HCT116 (cell line): ENCODE data around the gene SORCS2. TPM values are rescaled to one million over a fixed set of nuclear protein-coding genes. Genes with fewer than 3 reads are reported as not detected.

Source experiments
- ATAC-seq: fragments of 200-7000 bp; cut with Tn5 transposase; 2 replicates; pipeline ENCODE4 v1.9.1; 2020; ENCODE audit warnings: mild to moderate bottlenecking, moderate library complexity
- BruUV-seq: library from RNA; stranded (reverse); fragments of 400-500 nt; replicated peaks from 2 replicates; lab custom pipeline; 2021; lab: Mats Ljungman, UMichigan
- CTCF ChIA-PET: fragments of 300-600 bp; sonication (Branson Sonifier 250); formaldehyde crosslinking; loops from one replicate; lab custom pipeline; 2021; ENCODE audit warnings: antibody characterized with exemption; lab: Charles Lee
- POLR2A ChIA-PET: fragments of 300-600, 350-600 bp; sonication (Branson Sonifier 250); formaldehyde crosslinking; loops from one replicate; lab custom pipeline; 2021; ENCODE audit warnings: antibody characterized with exemption; lab: Charles Lee
- RAD21 ChIA-PET, 2 experiments: fragments of 300-600 bp; sonication (Branson Sonifier 250); formaldehyde crosslinking; loops; one replicate each; lab custom pipeline; 2023; ENCODE audit warnings: low total read pairs in 2 of 2; ENCODE audit not compliant: uncharacterized antibody in 2 of 2, unreplicated experiment in 2 of 2, low non-redundant PET in 1 of 2; lab: Charles Lee
- DNase-seq: peaks from one replicate; pipeline ENCODE4 v3.0.0-alpha.2; 2010; ENCODE audit warnings: low read depth, low spot score
- H2AFZ ChIP-seq: fragments of 200-600 bp; shearing (Covaris generic), sonication (generic); 2 replicates; pipeline ENCODE4 v1.6.1; 2017; ENCODE audit warnings: low read depth, mixed run types, mixed read lengths, antibody characterized with exemption, low read length; ENCODE audit not compliant: poor library complexity, severe bottlenecking
- H3K27ac ChIP-seq: 2 replicates; pipeline ENCODE4 v1.5.1; 2012; ENCODE audit warnings: low read depth, low read length
- H3K27me3 ChIP-seq: fragments of 200-600 bp; sonication (generic); 2 replicates; pipeline ENCODE4 v1.6.1; 2016; ENCODE audit warnings: mixed run types, low read length, mixed read lengths; ENCODE audit not compliant: insufficient read depth
- H3K36me3 ChIP-seq, 2 experiments: fragments of 200-500 bp in 1 of 2; fragments of 200-600 bp in 1 of 2; sonication (Bioruptor generic) in 1 of 2; sonication (generic) in 1 of 2; 2 replicates each; pipeline versions ENCODE4 v1.5.1 to v1.6.1; 2014 to 2016; ENCODE audit warnings: low read length in 2 of 2, inconsistent platforms in 1 of 2, mixed read lengths in 1 of 2, mixed run types in 1 of 2; ENCODE audit not compliant: insufficient read depth in 2 of 2, control insufficient read depth in 1 of 2
- H3K4me1 ChIP-seq, 2 experiments: fragments of 200-600 bp in 1 of 2; sonication (generic) in 1 of 2; 2 replicates each; pipeline versions ENCODE4 v1.5.1 to v1.6.1; 2012 to 2017; ENCODE audit warnings: low read length in 2 of 2, inconsistent platforms in 1 of 2, mild to moderate bottlenecking in 1 of 2, mixed read lengths in 1 of 2, mixed run types in 1 of 2, moderate library complexity in 1 of 2; ENCODE audit not compliant: insufficient read depth in 2 of 2, control insufficient read depth in 1 of 2
- H3K4me2 ChIP-seq: fragments of 200-600 bp; sonication (generic); 2 replicates; pipeline ENCODE4 v1.6.1; 2017; ENCODE audit warnings: mixed run types, low read length, mixed read lengths
- H3K4me3 ChIP-seq, 2 experiments: fragments of 200-600 bp in 1 of 2; sonication (generic) in 1 of 2; replicated peaks in 1 of 2; 2 replicates each; pipeline ENCODE4 v1.5.1; 2011 to 2016; ENCODE audit warnings: low read length in 2 of 2, control low read depth in 1 of 2, low read depth in 1 of 2, mild to moderate bottlenecking in 1 of 2, mixed read lengths in 1 of 2, mixed run types in 1 of 2
- H3K79me2 ChIP-seq: fragments of 200-600 bp; sonication (generic); 2 replicates; pipeline ENCODE4 v1.6.1; 2017; ENCODE audit warnings: mild to moderate bottlenecking, mixed run types, low read length, moderate library complexity, mixed read lengths; ENCODE audit not compliant: insufficient read depth
- H3K9ac ChIP-seq: fragments of 200-600 bp; sonication (generic); 2 replicates; pipeline ENCODE4 v1.6.1; 2016; ENCODE audit warnings: low read length, mixed read lengths
- H3K9me2 ChIP-seq: fragments of 200-600 bp; sonication (generic), shearing (Covaris generic); 2 replicates; pipeline ENCODE4 v1.6.1; 2017; ENCODE audit warnings: mixed run types, mild to moderate bottlenecking, moderate library complexity; ENCODE audit not compliant: insufficient read depth
- H3K9me3 ChIP-seq, 2 experiments: fragments of 200-500 bp in 1 of 2; fragments of 200-600 bp in 1 of 2; sonication (Bioruptor generic) in 1 of 2; sonication (generic) in 1 of 2; 2 replicates each; pipeline ENCODE4 v1.6.1; 2014 to 2017; ENCODE audit warnings: low read length in 2 of 2, mixed read lengths in 2 of 2, inconsistent platforms in 1 of 2, low read depth in 1 of 2, mild to moderate bottlenecking in 1 of 2, mixed run types in 1 of 2, moderate library complexity in 1 of 2; ENCODE audit not compliant: control insufficient read depth in 1 of 2, insufficient read depth in 1 of 2
- H4K20me1 ChIP-seq: fragments of 200-600 bp; sonication (generic), shearing (Covaris generic); 2 replicates; pipeline ENCODE4 v1.6.1; 2017; ENCODE audit warnings: mixed run types, mild to moderate bottlenecking, moderate library complexity; ENCODE audit not compliant: insufficient read depth
- CEBPB ChIP-seq: IDR thresholded peaks from 2 replicates; pipeline ENCODE4 v1.6.1; 2012; ENCODE audit warnings: low read depth
- EGR1 ChIP-seq: IDR thresholded peaks from 2 replicates; pipeline ENCODE4 v1.6.1; 2012; ENCODE audit warnings: low read depth
- JUND ChIP-seq: IDR thresholded peaks from 2 replicates; pipeline ENCODE4 v1.6.1; 2012
- MAX ChIP-seq: IDR thresholded peaks from 2 replicates; pipeline ENCODE4 v1.6.1; 2012
- POLR2A ChIP-seq: IDR thresholded peaks from 2 replicates; pipeline ENCODE4 v1.7.0; 2011; ENCODE audit warnings: borderline replicate concordance; ENCODE audit not compliant: insufficient read depth, insufficient read length; ENCODE audit errors: extremely low read depth
- RAD21 ChIP-seq: IDR thresholded peaks from 2 replicates; pipeline ENCODE4 v1.6.1; 2012; ENCODE audit warnings: low read depth, mild to moderate bottlenecking
- ZNF274 ChIP-seq: fragments of 200-500 bp; sonication (Bioruptor generic); IDR thresholded peaks from 2 replicates; pipeline ENCODE4 v1.6.1; 2014; ENCODE audit warnings: mild to moderate bottlenecking, low read depth, low read length, inconsistent platforms
- intact Hi-C: fragments of 100-400 bp; cut with micrococcal nuclease; formaldehyde crosslinking; loops from 2 replicates; pipeline ENCODE4 v1.10.0; 2022
- total RNA-seq: library from RNA; stranded (reverse); gene quantifications from one replicate; pipeline ENCODE4 v1.2.1, GENCODE V29; 2021; ENCODE audit not compliant: unreplicated experiment

The SORCS2 gene
- total RNA-seq, 1 experiment from 2014 or later = 0.37 TPM

- Histone ChIP-seq H3K4me2 (no peak overlapping the region), H2AFZ (no peak overlapping the region), H3K9ac (no peak overlapping the region), H3K4me3 (no peak overlapping the region), H4K20me1 (no peaks in the 10 kb centered on the region), H3K4me1 (peaks cover 5 to 15% of the 10 kb centered on the region in 2 experiments), H3K9me2 (no peaks in the 10 kb centered on the region), H3K27me3 (no peaks in the 10 kb centered on the region)
- no TSS peak for BruUV-seq
- DNase-seq (no peak), ATAC-seq (no peak)
- RAD21 ChIA-PET = no interaction called here
- POLR2A ChIA-PET = no interaction called here
- intact Hi-C loops = loop anchor here (2.0 kb wide), 1 partner anchor 139 kb away; no protein-coding TSS in a partner anchor
- TF ChIP-seq POLR2A = no peak
- no peak for TF ChIP-seq JUND
- no peak for TF ChIP-seq EGR1
- TF ChIP-seq RAD21 = no peak
- TF ChIP-seq ZNF274 = no peak
- TF ChIP-seq CEBPB = no peak
- no peak for TF ChIP-seq MAX
- TF ChIP-seq, all 23 proteins: peak for 0
- Histone ChIP-seq H3K79me2 (no peaks in the 10 kb centered on the region), H3K36me3 (no peaks in the 10 kb centered on the region), H3K9me3 (no peaks in the 10 kb centered on the region), H3K27ac (no peak overlapping the region)
- CTCF ChIA-PET = interaction anchor here (1.4 kb wide), 1 partner anchor 142 kb away, joined by 5 read pairs; no protein-coding TSS in a partner anchor
Measured at GRCh38 chr4:7333801-7334421, 141.6 kb downstream of the SORCS2 start.

- intact Hi-C loops = loop anchor here (2.0 kb wide), 1 partner anchor 140 kb away; no protein-coding TSS in a partner anchor
- no peaks in the 10 kb centered on the region for H3K79me2 ChIP-seq
- peaks cover 0 to 7% of the 10 kb centered on the region in 2 experiments; a peak in 1 of 4 replicates for H3K4me1 ChIP-seq
- H3K27ac ChIP-seq = no peak overlapping the region
- ChIA-PET CTCF (interaction anchor here (0.7 to 1.9 kb wide), 15 partner anchors 10 to 468 kb away, joined by 3 to 26 read pairs (median 4); partner anchors contain the start of gene SORCS2), RAD21 (no interaction called here)
- no peaks in the 10 kb centered on the region for H3K9me2 ChIP-seq
- H3K4me2 ChIP-seq = no peak overlapping the region
- no peak overlapping the region for H2AFZ ChIP-seq
- H3K9me3 ChIP-seq = no peaks in the 10 kb centered on the region
- H3K27me3 ChIP-seq = no peaks in the 10 kb centered on the region
- TF ChIP-seq JUND (no peak), POLR2A (no peak)
- TF ChIP-seq, all 23 proteins: peak for 0
- Histone ChIP-seq H3K9ac (no peak overlapping the region), H3K36me3 (no peaks in the 10 kb centered on the region), H3K4me3 (no peak overlapping the region), H4K20me1 (no peaks in the 10 kb centered on the region)
- no TSS peak for BruUV-seq
- POLR2A ChIA-PET = no interaction called here
- no peak for ATAC-seq
- DNase-seq = no peak
Measured at GRCh38 chr4:7334521-7335275, 142.4 kb downstream of the SORCS2 start.
